IMR-90 (cell line): ENCODE data around the gene KRTAP21-1. TPM values are rescaled to one million over a fixed set of nuclear protein-coding genes. Genes with fewer than 3 reads are reported as not detected.

Source experiments
- ATAC-seq: fragments of 200-7000 bp; cut with Tn5 transposase; 2 replicates; pipeline ENCODE4 v1.9.1; 2020; ENCODE audit warnings: low read depth, mild to moderate bottlenecking, moderate library complexity
- BruUV-seq: library from RNA; stranded (reverse); fragments of 400-500 nt; replicated peaks from 2 replicates; lab custom pipeline; 2021; lab: Mats Ljungman, UMichigan
- CTCF ChIA-PET: fragments of 300-600 bp; formaldehyde crosslinking; extraction: SDS; loops from one replicate; lab custom pipeline; 2021; ENCODE audit warnings: antibody characterized with exemption; lab: Yijun Ruan, JAX
- POLR2A ChIA-PET: fragments of 300-600 bp; sonication (Branson Sonifier 250); formaldehyde crosslinking; loops from one replicate; lab custom pipeline; 2022; ENCODE audit warnings: antibody characterized with exemption; ENCODE audit not compliant: unreplicated experiment; lab: Charles Lee
- DNase-seq: peaks from one replicate; pipeline ENCODE4 v3.0.0; 2013
- H2AFZ ChIP-seq: replicated peaks from 2 replicates; pipeline ENCODE3; 2013; ENCODE audit warnings: low read length, mild to moderate bottlenecking; ENCODE audit not compliant: poor library complexity
- H2AK5ac ChIP-seq: 2 replicates; pipeline ENCODE4 v1.6.1; 2013; ENCODE audit warnings: low read depth, low read length, inconsistent platforms
- H2AK9ac ChIP-seq: replicated peaks from 2 replicates; pipeline ENCODE3; 2013; ENCODE audit warnings: mild to moderate bottlenecking, low read depth, low read length, moderate library complexity; ENCODE audit not compliant: poor library complexity
- H2BK120ac ChIP-seq: 2 replicates; pipeline ENCODE4 v1.6.1; 2013; ENCODE audit warnings: low read depth, low read length, inconsistent platforms
- H2BK15ac ChIP-seq: 3 replicates; pipeline ENCODE4 v1.6.1; 2013; ENCODE audit warnings: low read depth, low read length, inconsistent platforms
- H2BK20ac ChIP-seq: 2 replicates; pipeline ENCODE4 v1.6.1; 2013; ENCODE audit warnings: low read depth, mild to moderate bottlenecking, inconsistent platforms, low read length, moderate library complexity
- H2BK5ac ChIP-seq: 2 replicates; pipeline ENCODE4 v1.6.1; 2013; ENCODE audit warnings: mild to moderate bottlenecking, low read depth, low read length, inconsistent platforms; ENCODE audit not compliant: poor library complexity, severe bottlenecking
- H3K14ac ChIP-seq: replicated peaks from 2 replicates; pipeline ENCODE4 v1.6.1; 2013; ENCODE audit warnings: low read depth, low read length, inconsistent platforms
- H3K18ac ChIP-seq: 2 replicates; pipeline ENCODE4 v1.6.1; 2013; ENCODE audit warnings: low read depth, low read length, control low read depth
- H3K23ac ChIP-seq: 2 replicates; pipeline ENCODE4 v1.6.1; 2013; ENCODE audit warnings: low read depth, low read length, inconsistent platforms
- H3K27ac ChIP-seq: 2 replicates; pipeline ENCODE4 v1.5.1; 2013; ENCODE audit warnings: mild to moderate bottlenecking, control low read depth, low read length; ENCODE audit not compliant: insufficient read depth
- H3K27me3 ChIP-seq: 2 replicates; pipeline ENCODE4 v1.6.1; 2013; ENCODE audit warnings: low read length; ENCODE audit not compliant: control insufficient read depth, insufficient read depth
- H3K36me3 ChIP-seq: 2 replicates; pipeline ENCODE4 v1.6.1; 2013; ENCODE audit warnings: low read length, mixed read lengths; ENCODE audit not compliant: control insufficient read depth, insufficient read depth
- H3K4ac ChIP-seq: 2 replicates; pipeline ENCODE4 v1.6.1; 2013; ENCODE audit warnings: low read depth, low read length, inconsistent platforms
- H3K4me1 ChIP-seq: 2 replicates; pipeline ENCODE4 v1.6.1; 2013; ENCODE audit warnings: low read length, mixed read lengths; ENCODE audit not compliant: control insufficient read depth, insufficient read depth
- H3K4me2 ChIP-seq: 2 replicates; pipeline ENCODE4 v1.6.1; 2013; ENCODE audit warnings: low read depth, mild to moderate bottlenecking, control low read depth, low read length, moderate library complexity
- H3K4me3 ChIP-seq: 2 replicates; pipeline ENCODE4 v1.5.1; 2013; ENCODE audit warnings: low read depth, mild to moderate bottlenecking, control low read depth, low read length, moderate library complexity; ENCODE audit not compliant: insufficient read depth
- H3K56ac ChIP-seq: 2 replicates; pipeline ENCODE4 v1.6.1; 2013; ENCODE audit warnings: low read length, inconsistent platforms; ENCODE audit not compliant: insufficient read depth; ENCODE audit errors: extremely low read depth
- H3K79me1 ChIP-seq, 2 experiments: 2 replicates each; pipeline ENCODE4 v1.6.1; 2013; ENCODE audit warnings: low read length in 2 of 2, inconsistent platforms in 1 of 2, low read depth in 1 of 2
- H3K9ac ChIP-seq: 2 replicates; pipeline ENCODE4 v1.6.1; 2013; ENCODE audit warnings: low read depth, low read length, control low read depth
- H3K9me1 ChIP-seq: 2 replicates; pipeline ENCODE4 v1.6.1; 2013; ENCODE audit warnings: low read length, inconsistent platforms; ENCODE audit not compliant: insufficient read depth
- H3K9me3 ChIP-seq: 2 replicates; pipeline ENCODE4 v1.6.1; 2013; ENCODE audit warnings: low read length; ENCODE audit not compliant: control insufficient read depth, insufficient read depth
- H4K20me1 ChIP-seq: 2 replicates; pipeline ENCODE4 v1.6.1; 2013; ENCODE audit warnings: low read length, inconsistent platforms; ENCODE audit not compliant: insufficient read depth
- H4K5ac ChIP-seq: 2 replicates; pipeline ENCODE4 v1.6.1; 2013; ENCODE audit warnings: mild to moderate bottlenecking, low read depth, low read length, control low read depth
- H4K8ac ChIP-seq, 2 experiments: 2 replicates each; pipeline ENCODE4 v1.6.1; 2013; ENCODE audit warnings: low read depth in 2 of 2, low read length in 2 of 2, control low read depth in 1 of 2, inconsistent platforms in 1 of 2
- H4K91ac ChIP-seq: 2 replicates; pipeline ENCODE4 v1.6.1; 2013; ENCODE audit warnings: low read depth, low read length, inconsistent platforms; ENCODE audit not compliant: insufficient read depth
- BHLHE40 ChIP-seq: fragments of 150-350 bp; IDR thresholded peaks from 2 replicates; pipeline ENCODE4 v1.6.1; 2016; ENCODE audit warnings: mild to moderate bottlenecking, low read depth, low read length
- CEBPB ChIP-seq: IDR thresholded peaks from 2 replicates; pipeline ENCODE4 v1.6.1; 2012; ENCODE audit warnings: low read depth, low read length, improper control_type of control experiment
- CHD1 ChIP-seq: IDR thresholded peaks from 2 replicates; pipeline ENCODE4 v1.6.1; 2012; ENCODE audit warnings: low read depth, low read length, improper control_type of control experiment
- FOS ChIP-seq: fragments of 150-350 bp; IDR thresholded peaks from 2 replicates; pipeline ENCODE4 v1.6.1; 2016; ENCODE audit warnings: low read depth, low read length
- MAFK ChIP-seq: IDR thresholded peaks from 2 replicates; pipeline ENCODE4 v1.6.1; 2012; ENCODE audit warnings: low read depth, low read length, improper control_type of control experiment
- MAZ ChIP-seq: IDR thresholded peaks from 2 replicates; pipeline ENCODE4 v1.6.1; 2012; ENCODE audit warnings: low read depth, mild to moderate bottlenecking, low read length, improper control_type of control experiment, moderate library complexity, borderline replicate concordance
- MXI1 ChIP-seq: IDR thresholded peaks from 2 replicates; pipeline ENCODE4 v1.6.1; 2012; ENCODE audit warnings: low read depth, mild to moderate bottlenecking, low read length, moderate library complexity, borderline replicate concordance
- NFE2L2 ChIP-seq: fragments of 150-350 bp; IDR thresholded peaks from 2 replicates; pipeline ENCODE4 v1.6.1; 2016; ENCODE audit warnings: low read depth, mild to moderate bottlenecking, low read length
- POLR2A ChIP-seq: IDR thresholded peaks from 2 replicates; pipeline ENCODE4 v1.6.1; 2012; ENCODE audit warnings: mild to moderate bottlenecking, low read depth, low read length
- RAD21 ChIP-seq: IDR thresholded peaks from 2 replicates; pipeline ENCODE4 v1.6.1; 2012; ENCODE audit warnings: low read length, improper control_type of control experiment
- RCOR1 ChIP-seq: IDR thresholded peaks from 2 replicates; pipeline ENCODE4 v1.6.1; 2012; ENCODE audit warnings: mild to moderate bottlenecking, low read length, improper control_type of control experiment; ENCODE audit not compliant: insufficient replicate concordance
- RFX5 ChIP-seq: IDR thresholded peaks from 2 replicates; pipeline ENCODE4 v1.8.0; 2012; ENCODE audit warnings: low read depth, mild to moderate bottlenecking, low read length, moderate library complexity
- SMC3 ChIP-seq: fragments of 150-350 bp; IDR thresholded peaks from 2 replicates; pipeline ENCODE4 v1.6.1; 2016; ENCODE audit warnings: low read depth, mild to moderate bottlenecking, antibody characterized with exemption, low read length, moderate library complexity
- dilution Hi-C: fragments of 300-500 bp; cut with HindIII; formaldehyde crosslinking; loops from one replicate; pipeline ENCODE4 v1.14.3; 2018; ENCODE audit warnings: low sequenced_read_pairs; ENCODE audit not compliant: unreplicated experiment
- in situ Hi-C: fragments of 300-500 bp; cut with MboI; formaldehyde crosslinking; loops from 3 replicates; pipeline ENCODE4 v1.14.3; 2019; ENCODE audit warnings: low sequenced_read_pairs, inconsistent platforms, mixed read lengths
- intact Hi-C: fragments of 100-400 bp; cut with micrococcal nuclease; formaldehyde crosslinking; loops from 2 replicates; pipeline ENCODE4 v1.10.0; 2022
- polyA plus RNA-seq, 3 experiments: library from polyadenylated mRNA; depleted of rRNA; stranded (reverse); fragments of >200 nt; gene quantifications; 2 replicates each; pipeline ENCODE4 v1.2.3, GENCODE V29; 2012; ENCODE audit warnings: low replicate concordance in 1 of 3
- total RNA-seq: library from RNA; depleted of rRNA; stranded (reverse); fragments of >200 nt; gene quantifications from 2 replicates; pipeline ENCODE4 v1.2.3, GENCODE V29; 2012
- TF ChIP-seq, protein P1 (sequence below): fragments of 150-350 bp; IDR thresholded peaks from 2 replicates; pipeline ENCODE4 v1.6.1; 2017; ENCODE audit warnings: mild to moderate bottlenecking, antibody characterized with exemption, low read length, low read depth
- TF ChIP-seq, protein P2 (sequence below): fragments of 150-350 bp; IDR thresholded peaks from 2 replicates; pipeline ENCODE4 v1.6.1; 2016; ENCODE audit warnings: low read depth, mild to moderate bottlenecking, low read length, moderate library complexity, borderline replicate concordance
- TF ChIP-seq, protein P3 (sequence below): conservative IDR thresholded peaks from 2 replicates; pipeline ENCODE4 v1.5.1; 2012; ENCODE audit warnings: mild to moderate bottlenecking, low read depth, low read length, improper control_type of control experiment

Gene KRTAP21-1
- total and polyA plus RNA-seq, 2 of the 4 experiments (the other 2 are of a cell fraction): not detected

- Histone ChIP-seq H2AK9ac (no peak within 1 kb of the TSS), H3K23ac (no peak within 1 kb of the TSS), H3K9me3 (peaks cover 7% of the 10 kb centered on the region), H4K91ac (no peak within 1 kb of the TSS), H2BK20ac (no peak within 1 kb of the TSS), H3K14ac (no peak within 1 kb of the TSS), H2AFZ (no peak within 1 kb of the TSS), H3K9ac (no peak within 1 kb of the TSS), H3K56ac (no peak within 1 kb of the TSS), H4K8ac (no peak within 1 kb of the TSS), H3K36me3 (no peaks in the 10 kb centered on the region), H3K4me3 (no peak within 1 kb of the TSS), H3K27ac (no peak within 1 kb of the TSS), H2BK120ac (no peak within 1 kb of the TSS), H3K18ac (no peak within 1 kb of the TSS), H2BK5ac (no peak within 1 kb of the TSS), H3K4me2 (no peak within 1 kb of the TSS), H2BK15ac (no peak within 1 kb of the TSS), H3K4me1 (no peaks in the 10 kb centered on the region), H3K79me1 (no peaks in the 10 kb centered on the region), H3K4ac (no peak within 1 kb of the TSS), H3K9me1 (no peaks in the 10 kb centered on the region), H3K27me3 (no peaks in the 10 kb centered on the region), H4K20me1 (no peaks in the 10 kb centered on the region), H4K5ac (no peak within 1 kb of the TSS), H2AK5ac (no peak within 1 kb of the TSS)
- DNase-seq (no peak), ATAC-seq (no peak)
- ChIA-PET POLR2A (no interaction called here), CTCF (no interaction called here)
- TF ChIP-seq POLR2A (no peak), RCOR1 (no peak), MAZ (no peak), MAFK (no peak), SMC3 (no peak), MXI1 (no peak), FOS (no peak), NFE2L2 (no peak), RFX5 (no peak), RAD21 (no peak), CEBPB (no peak), CHD1 (no peak), BHLHE40 (no peak)
- TF ChIP-seq, protein P1, sequence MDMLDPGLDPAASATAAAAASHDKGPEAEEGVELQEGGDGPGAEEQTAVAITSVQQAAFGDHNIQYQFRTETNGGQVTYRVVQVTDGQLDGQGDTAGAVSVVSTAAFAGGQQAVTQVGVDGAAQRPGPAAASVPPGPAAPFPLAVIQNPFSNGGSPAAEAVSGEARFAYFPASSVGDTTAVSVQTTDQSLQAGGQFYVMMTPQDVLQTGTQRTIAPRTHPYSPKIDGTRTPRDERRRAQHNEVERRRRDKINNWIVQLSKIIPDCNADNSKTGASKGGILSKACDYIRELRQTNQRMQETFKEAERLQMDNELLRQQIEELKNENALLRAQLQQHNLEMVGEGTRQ: no peak
- TF ChIP-seq, protein P2, sequence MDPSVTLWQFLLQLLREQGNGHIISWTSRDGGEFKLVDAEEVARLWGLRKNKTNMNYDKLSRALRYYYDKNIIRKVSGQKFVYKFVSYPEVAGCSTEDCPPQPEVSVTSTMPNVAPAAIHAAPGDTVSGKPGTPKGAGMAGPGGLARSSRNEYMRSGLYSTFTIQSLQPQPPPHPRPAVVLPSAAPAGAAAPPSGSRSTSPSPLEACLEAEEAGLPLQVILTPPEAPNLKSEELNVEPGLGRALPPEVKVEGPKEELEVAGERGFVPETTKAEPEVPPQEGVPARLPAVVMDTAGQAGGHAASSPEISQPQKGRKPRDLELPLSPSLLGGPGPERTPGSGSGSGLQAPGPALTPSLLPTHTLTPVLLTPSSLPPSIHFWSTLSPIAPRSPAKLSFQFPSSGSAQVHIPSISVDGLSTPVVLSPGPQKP: no peak
- TF ChIP-seq, protein P3, sequence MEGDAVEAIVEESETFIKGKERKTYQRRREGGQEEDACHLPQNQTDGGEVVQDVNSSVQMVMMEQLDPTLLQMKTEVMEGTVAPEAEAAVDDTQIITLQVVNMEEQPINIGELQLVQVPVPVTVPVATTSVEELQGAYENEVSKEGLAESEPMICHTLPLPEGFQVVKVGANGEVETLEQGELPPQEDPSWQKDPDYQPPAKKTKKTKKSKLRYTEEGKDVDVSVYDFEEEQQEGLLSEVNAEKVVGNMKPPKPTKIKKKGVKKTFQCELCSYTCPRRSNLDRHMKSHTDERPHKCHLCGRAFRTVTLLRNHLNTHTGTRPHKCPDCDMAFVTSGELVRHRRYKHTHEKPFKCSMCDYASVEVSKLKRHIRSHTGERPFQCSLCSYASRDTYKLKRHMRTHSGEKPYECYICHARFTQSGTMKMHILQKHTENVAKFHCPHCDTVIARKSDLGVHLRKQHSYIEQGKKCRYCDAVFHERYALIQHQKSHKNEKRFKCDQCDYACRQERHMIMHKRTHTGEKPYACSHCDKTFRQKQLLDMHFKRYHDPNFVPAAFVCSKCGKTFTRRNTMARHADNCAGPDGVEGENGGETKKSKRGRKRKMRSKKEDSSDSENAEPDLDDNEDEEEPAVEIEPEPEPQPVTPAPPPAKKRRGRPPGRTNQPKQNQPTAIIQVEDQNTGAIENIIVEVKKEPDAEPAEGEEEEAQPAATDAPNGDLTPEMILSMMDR: no peak
- in situ Hi-C loops (no loop called here), dilution Hi-C loops (no loop called here), intact Hi-C loops (no loop called here)
- BruUV-seq: no TSS peak
Measured at GRCh38 chr21:30747159-30747558, 8.1 kb downstream of the KRTAP21-1 start, which contains the start of gene KRTAP21-2. Gene KRTAP21-2, minus strand, starts transcription at chr21:30747259. Its CDS starts 57 bp downstream, at chr21:30747202.
